H9 (cell line): ENCODE data around the gene HS3ST4. TPM values are rescaled to one million over a fixed set of nuclear protein-coding genes. Genes with fewer than 3 reads are reported as not detected.

Experiments
- DNase-seq: peaks from one replicate; pipeline ENCODE4 v3.0.0-alpha.2; 2017
- H2AFZ ChIP-seq: one replicate; pipeline ENCODE4 v1.6.1; 2013; ENCODE audit warnings: mild to moderate bottlenecking, low read length, control low read depth, moderate library complexity
- H2AK5ac ChIP-seq: 2 replicates; pipeline ENCODE4 v1.6.1; 2013; ENCODE audit warnings: low read length, control low read depth, mixed read lengths; ENCODE audit not compliant: insufficient read length
- H2BK120ac ChIP-seq: one replicate; pipeline ENCODE4 v1.6.1; 2013; ENCODE audit warnings: low read depth, mild to moderate bottlenecking, low read length, control low read depth, inconsistent platforms; ENCODE audit not compliant: poor library complexity, severe bottlenecking
- H2BK12ac ChIP-seq: 2 replicates; pipeline ENCODE4 v1.6.1; 2013; ENCODE audit warnings: low read length, control low read depth, mixed read lengths, low read depth; ENCODE audit not compliant: insufficient read length
- H2BK15ac ChIP-seq: 2 replicates; pipeline ENCODE4 v1.6.1; 2013; ENCODE audit warnings: low read depth, low read length, control low read depth
- H2BK20ac ChIP-seq: one replicate; pipeline ENCODE4 v1.6.1; 2013; ENCODE audit warnings: low read depth, mild to moderate bottlenecking, low read length, control low read depth, inconsistent platforms; ENCODE audit not compliant: poor library complexity, severe bottlenecking
- H2BK5ac ChIP-seq: 2 replicates; pipeline ENCODE4 v1.6.1; 2013; ENCODE audit warnings: low read length, control low read depth, mixed read lengths; ENCODE audit not compliant: insufficient read length
- H3K14ac ChIP-seq: 2 replicates; pipeline ENCODE4 v1.6.1; 2013; ENCODE audit warnings: low read length, control low read depth; ENCODE audit not compliant: insufficient read depth
- H3K18ac ChIP-seq: 2 replicates; pipeline ENCODE4 v1.6.1; 2013; ENCODE audit warnings: low read depth, mild to moderate bottlenecking, mixed read lengths, low read length, control low read depth; ENCODE audit not compliant: insufficient read length
- H3K23ac ChIP-seq: 2 replicates; pipeline ENCODE4 v1.6.1; 2013; ENCODE audit warnings: low read length, control low read depth, mixed read lengths, low read depth; ENCODE audit not compliant: insufficient read length
- H3K23me2 ChIP-seq: 2 replicates; pipeline ENCODE4 v1.6.1; 2013; ENCODE audit warnings: low read depth, mild to moderate bottlenecking, mixed read lengths, low read length, control low read depth; ENCODE audit not compliant: insufficient read length, poor library complexity, severe bottlenecking
- H3K27ac ChIP-seq: 2 replicates; pipeline ENCODE4 v1.5.1; 2013; ENCODE audit warnings: low read length, control low read depth, mixed read lengths, low read depth; ENCODE audit not compliant: insufficient read length
- H3K27me3 ChIP-seq: 2 replicates; pipeline ENCODE4 v1.6.1; 2013; ENCODE audit warnings: low read length, control low read depth, inconsistent platforms; ENCODE audit not compliant: insufficient read depth
- H3K4ac ChIP-seq: 2 replicates; pipeline ENCODE4 v1.6.1; 2013; ENCODE audit warnings: low read depth, mild to moderate bottlenecking, control low read depth, inconsistent platforms, low read length, moderate library complexity
- H3K4me1 ChIP-seq: 2 replicates; pipeline ENCODE4 v1.6.1; 2013; ENCODE audit warnings: low read length, control low read depth, inconsistent platforms; ENCODE audit not compliant: insufficient read depth
- H3K4me2 ChIP-seq: 2 replicates; pipeline ENCODE4 v1.6.1; 2013; ENCODE audit warnings: low read length, control low read depth, mixed read lengths; ENCODE audit not compliant: insufficient read length, insufficient read depth
- H3K56ac ChIP-seq: 2 replicates; pipeline ENCODE4 v1.6.1; 2013; ENCODE audit warnings: low read depth, mild to moderate bottlenecking, mixed read lengths, low read length, control low read depth; ENCODE audit not compliant: insufficient read length
- H3K79me1 ChIP-seq: 2 replicates; pipeline ENCODE4 v1.6.1; 2013; ENCODE audit warnings: low read depth, mild to moderate bottlenecking, moderate library complexity, low read length, control low read depth, inconsistent platforms; ENCODE audit not compliant: insufficient read depth, poor library complexity, severe bottlenecking
- H3K79me2 ChIP-seq: 2 replicates; pipeline ENCODE4 v1.6.1; 2013; ENCODE audit warnings: low read length, control low read depth, inconsistent platforms; ENCODE audit not compliant: insufficient read depth
- H3K9ac ChIP-seq: 2 replicates; pipeline ENCODE4 v1.6.1; 2013; ENCODE audit warnings: low read length, control low read depth, mixed read lengths; ENCODE audit not compliant: insufficient read length; ENCODE audit errors: extremely low read depth
- H3K9me3 ChIP-seq: one replicate; pipeline ENCODE4 v1.6.1; 2013; ENCODE audit warnings: low read depth, low read length, inconsistent platforms; ENCODE audit not compliant: control insufficient read depth
- H3T11ph ChIP-seq: one replicate; pipeline ENCODE4 v1.6.1; 2013; ENCODE audit warnings: mild to moderate bottlenecking, low read length, control low read depth, inconsistent platforms
- H4K20me1 ChIP-seq: one replicate; pipeline ENCODE4 v1.6.1; 2013; ENCODE audit not compliant: control insufficient read depth, insufficient read length, insufficient read depth
- H4K5ac ChIP-seq: 2 replicates; pipeline ENCODE4 v1.6.1; 2013; ENCODE audit warnings: low read depth, mild to moderate bottlenecking, mixed read lengths, low read length, control low read depth; ENCODE audit not compliant: insufficient read length
- H4K8ac ChIP-seq: replicated peaks from 2 replicates; pipeline ENCODE4 v1.6.1; 2013; ENCODE audit warnings: low read length, control low read depth, mixed read lengths, low read depth; ENCODE audit not compliant: insufficient read length
- H4K91ac ChIP-seq: 2 replicates; pipeline ENCODE4 v1.6.1; 2013; ENCODE audit warnings: low read depth, mild to moderate bottlenecking, moderate library complexity, mixed read lengths, low read length, control low read depth; ENCODE audit not compliant: insufficient read length
- H3K27ac Mint-ChIP-seq, 3 experiments: 2 replicates in 2 of 3; 3 replicates in 1 of 3; pipeline ENCODE4 v1.8.0; 2020 to 2021; ENCODE audit warnings: mixed read lengths in 3 of 3, mild to moderate bottlenecking in 1 of 3, moderate library complexity in 1 of 3
- H3K27me3 Mint-ChIP-seq: 2 replicates; pipeline ENCODE4 v1.8.0; 2021; ENCODE audit warnings: low read depth, mild to moderate bottlenecking, moderate library complexity, mixed read lengths
- H3K36me3 Mint-ChIP-seq, 3 experiments: 2 replicates in 2 of 3; 3 replicates in 1 of 3; pipeline ENCODE4 v1.8.0; 2020 to 2021; ENCODE audit warnings: low read depth in 3 of 3, mixed read lengths in 3 of 3; ENCODE audit not compliant: insufficient read depth in 1 of 3
- H3K4me1 Mint-ChIP-seq, 2 experiments: 2 replicates each; pipeline ENCODE4 v1.8.0; 2020; ENCODE audit warnings: mixed read lengths in 2 of 2
- H3K4me3 Mint-ChIP-seq, 2 experiments: 2 replicates in 1 of 2; 3 replicates in 1 of 2; pipeline ENCODE4 v1.8.0; 2020 to 2021; ENCODE audit warnings: mild to moderate bottlenecking in 2 of 2, mixed read lengths in 2 of 2, moderate library complexity in 1 of 2
- H3K9me3 Mint-ChIP-seq, 2 experiments: 2 replicates in 1 of 2; 3 replicates in 1 of 2; pipeline ENCODE4 v1.8.0; 2020; ENCODE audit warnings: mild to moderate bottlenecking in 2 of 2, mixed read lengths in 2 of 2, moderate library complexity in 1 of 2
- WGBS: extraction: QIAGEN DNeasy Blood & Tissue Kit; methylation state at CpG from one replicate; pipeline ENCODE4 v1.1.7; 2013; ENCODE audit warnings: missing lambda C conversion rate, low lambda C conversion rate, mixed read lengths; ENCODE audit not compliant: insufficient read length; ENCODE audit errors: extremely low coverage; 5-methylcytosine and 5-hydroxymethylcytosine counted together
- total RNA-seq: library from RNA; stranded (reverse); gene quantifications from 2 replicates; pipeline ENCODE4 v1.2.1, GENCODE V29; 2021
- TF ChIP-seq, protein P1 (sequence below): fragments of 200-600 bp; sonication (generic); conservative IDR thresholded peaks from 3 replicates; pipeline ENCODE4 v1.8.0; 2021; ENCODE audit warnings: antibody characterized with exemption, mild to moderate bottlenecking

Gene HS3ST4
- total RNA-seq, 1 experiment from 2014 or later = 1.7 TPM

DNA sequence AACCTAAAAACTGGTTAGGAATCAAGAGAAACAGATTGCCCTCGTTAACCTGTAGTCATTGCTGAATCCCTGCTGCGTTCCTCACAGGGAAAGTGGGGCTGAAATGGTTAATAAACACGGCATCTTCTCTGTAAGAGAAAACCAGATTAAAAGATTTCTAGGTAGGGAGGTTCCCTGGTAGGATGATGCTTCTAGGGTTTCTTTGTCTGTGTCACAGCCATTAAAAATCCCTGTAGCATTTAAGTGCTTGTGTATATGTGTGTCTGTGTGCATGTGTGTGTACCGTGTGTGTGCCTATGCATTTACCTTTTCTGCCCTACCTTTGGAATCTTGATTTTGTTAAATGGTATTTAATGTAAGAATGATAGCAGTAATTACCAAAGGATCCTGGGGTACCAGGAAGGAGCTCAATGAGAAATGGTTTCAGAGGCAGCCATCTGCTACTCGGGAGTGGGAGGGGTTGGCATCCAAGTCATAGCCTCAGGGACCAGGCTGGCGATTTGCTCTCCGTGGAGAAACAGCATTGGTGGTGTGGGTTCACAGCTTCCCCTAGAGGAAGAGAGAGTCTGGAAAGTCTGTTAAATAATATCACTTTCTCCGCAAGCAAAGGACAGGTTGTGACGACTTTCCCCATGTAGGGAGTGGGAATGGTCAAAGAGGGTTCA is 177.1 kb downstream of the HS3ST4 start:
- no peak overlapping the region for H2BK12ac ChIP-seq
- H3K27ac ChIP-seq = no peak overlapping the region
- Mint-ChIP-seq H3K9me3 (peaks cover 0 to 2% of the 10 kb centered on the region in 2 experiments; a peak in 3 of 5 replicates), H3K27ac (peak overlapping the region in 1 of 3 experiments; percentile 32; a peak in 1 of 7 replicates), H3K27me3 (no peaks in the 10 kb centered on the region; the same call in none of the 2 replicates), H3K4me1 (peaks cover 17 to 23% of the 10 kb centered on the region in 2 experiments), H3K36me3 (peaks cover 0 to 5% (median 3%) of the 10 kb centered on the region in 3 experiments; a peak in 4 of 7 replicates), H3K4me3 (no peak overlapping the region)
- H3K9me3 ChIP-seq = no peaks in the 10 kb centered on the region
- no peaks in the 10 kb centered on the region for H3K27me3 ChIP-seq
- no peak overlapping the region for H4K91ac ChIP-seq
- no peaks in the 10 kb centered on the region for H3K79me1 ChIP-seq
- H2BK20ac ChIP-seq = no peak overlapping the region
- H3K4ac ChIP-seq = no peak overlapping the region
- no peaks in the 10 kb centered on the region for H3K23me2 ChIP-seq
- H3K23ac ChIP-seq = no peak overlapping the region
- no peak overlapping the region for H3T11ph ChIP-seq
- no peaks in the 10 kb centered on the region for H3K79me2 ChIP-seq
- H4K20me1 ChIP-seq = no peaks in the 10 kb centered on the region
- no peak overlapping the region for H3K56ac ChIP-seq
- no peak overlapping the region for H2AFZ ChIP-seq
- H4K5ac ChIP-seq = no peak overlapping the region
- H3K9ac ChIP-seq = no peak overlapping the region
- no peak overlapping the region for H2BK5ac ChIP-seq
- no peak overlapping the region for H3K4me2 ChIP-seq
- no peak for DNase-seq
- H2AK5ac ChIP-seq = no peak overlapping the region
- H2BK15ac ChIP-seq = no peak overlapping the region
- H3K14ac ChIP-seq = no peak overlapping the region
- H3K4me1 ChIP-seq = peaks cover 9% of the 10 kb centered on the region; the same call in 1 of the 2 replicates
- WGBS = no CpG with 5 or more reads among the region's 9 CpGs
- no peak overlapping the region for H2BK120ac ChIP-seq
- no peak overlapping the region for H3K18ac ChIP-seq
- no peak overlapping the region for H4K8ac ChIP-seq
- TF ChIP-seq, protein P1, sequence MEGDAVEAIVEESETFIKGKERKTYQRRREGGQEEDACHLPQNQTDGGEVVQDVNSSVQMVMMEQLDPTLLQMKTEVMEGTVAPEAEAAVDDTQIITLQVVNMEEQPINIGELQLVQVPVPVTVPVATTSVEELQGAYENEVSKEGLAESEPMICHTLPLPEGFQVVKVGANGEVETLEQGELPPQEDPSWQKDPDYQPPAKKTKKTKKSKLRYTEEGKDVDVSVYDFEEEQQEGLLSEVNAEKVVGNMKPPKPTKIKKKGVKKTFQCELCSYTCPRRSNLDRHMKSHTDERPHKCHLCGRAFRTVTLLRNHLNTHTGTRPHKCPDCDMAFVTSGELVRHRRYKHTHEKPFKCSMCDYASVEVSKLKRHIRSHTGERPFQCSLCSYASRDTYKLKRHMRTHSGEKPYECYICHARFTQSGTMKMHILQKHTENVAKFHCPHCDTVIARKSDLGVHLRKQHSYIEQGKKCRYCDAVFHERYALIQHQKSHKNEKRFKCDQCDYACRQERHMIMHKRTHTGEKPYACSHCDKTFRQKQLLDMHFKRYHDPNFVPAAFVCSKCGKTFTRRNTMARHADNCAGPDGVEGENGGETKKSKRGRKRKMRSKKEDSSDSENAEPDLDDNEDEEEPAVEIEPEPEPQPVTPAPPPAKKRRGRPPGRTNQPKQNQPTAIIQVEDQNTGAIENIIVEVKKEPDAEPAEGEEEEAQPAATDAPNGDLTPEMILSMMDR = no peak
